HepG2 (cell line): ENCODE data around the gene SLC4A9. TPM values are rescaled to one million over a fixed set of nuclear protein-coding genes. Genes with fewer than 3 reads are reported as not detected.

Source experiments
- ARHGAP35 ChIP-seq: sonication (generic); formaldehyde crosslinking; IDR thresholded peaks from 2 replicates; pipeline ENCODE4 v1.9.0; 2022; ENCODE audit warnings: mild to moderate bottlenecking, inconsistent platforms, moderate library complexity, missing genetic modification reagents, borderline replicate concordance
- CREBL2 ChIP-seq: sonication (generic); formaldehyde crosslinking; IDR thresholded peaks from 2 replicates; pipeline ENCODE4 v1.8.1; 2023; ENCODE audit warnings: missing genetic modification reagents, mild to moderate bottlenecking, borderline replicate concordance
- DDIT3 ChIP-seq: sonication (generic); formaldehyde crosslinking; IDR thresholded peaks from 2 replicates; pipeline ENCODE4 v1.4.0; 2020; ENCODE audit warnings: mild to moderate bottlenecking, missing genetic modification reagents
- HINFP ChIP-seq: sonication (generic); formaldehyde crosslinking; IDR thresholded peaks from 2 replicates; pipeline ENCODE4 v1.4.0; 2020; ENCODE audit warnings: low read depth, mild to moderate bottlenecking, missing genetic modification reagents
- HNRNPK ChIP-seq: fragments of 200-400 bp; formaldehyde crosslinking; IDR thresholded peaks from 2 replicates; pipeline ENCODE4 v1.6.1; 2018; ENCODE audit warnings: low read length, low read depth, moderate library complexity, mild to moderate bottlenecking; ENCODE audit not compliant: poor library complexity, severe bottlenecking
- KDM5A ChIP-seq: fragments of 200-600 bp; sonication (generic); IDR thresholded peaks from 2 replicates; pipeline ENCODE4 v1.7.0; 2018; ENCODE audit warnings: antibody characterized with exemption, mild to moderate bottlenecking, low read length, borderline replicate concordance
- PAX8 ChIP-seq: sonication (generic); formaldehyde crosslinking; IDR thresholded peaks from 2 replicates; pipeline ENCODE4 v1.8.0; 2022; ENCODE audit warnings: mild to moderate bottlenecking, missing genetic modification reagents, borderline replicate concordance
- PBX2 ChIP-seq: IDR thresholded peaks from 2 replicates; pipeline ENCODE4 v1.6.1; 2016; ENCODE audit warnings: control low read depth
- PHB2 ChIP-seq: fragments of 450-650 bp; IDR thresholded peaks from 2 replicates; pipeline ENCODE4 v1.6.1; 2018; ENCODE audit not compliant: partially characterized antibody
- SNAPC5 ChIP-seq: sonication (generic); formaldehyde crosslinking; IDR thresholded peaks from 2 replicates; pipeline ENCODE4 v1.8.1; 2023; ENCODE audit warnings: mild to moderate bottlenecking, missing genetic modification reagents, borderline replicate concordance
- SYNCRIP ChIP-seq: fragments of 200-400 bp; formaldehyde crosslinking; IDR thresholded peaks from 2 replicates; pipeline ENCODE4 v1.6.1; 2018; ENCODE audit warnings: mild to moderate bottlenecking, low read depth, low read length; ENCODE audit not compliant: insufficient read depth
- ZMYM3 ChIP-seq: sonication (generic); formaldehyde crosslinking; IDR thresholded peaks from 2 replicates; pipeline ENCODE4 v1.5.1; 2020; ENCODE audit warnings: mild to moderate bottlenecking, missing genetic modification reagents
- ZNF10 ChIP-seq: sonication (generic); formaldehyde crosslinking; IDR thresholded peaks from 2 replicates; pipeline ENCODE4 v1.4.0; 2020; ENCODE audit warnings: mild to moderate bottlenecking, low read depth, missing genetic modification reagents, borderline replicate concordance
- ZNF20 ChIP-seq: sonication (generic); formaldehyde crosslinking; IDR thresholded peaks from 2 replicates; pipeline ENCODE4 v1.4.0; 2020; ENCODE audit warnings: mild to moderate bottlenecking, moderate library complexity, missing genetic modification reagents
- ZNF264 ChIP-seq: sonication (generic); formaldehyde crosslinking; IDR thresholded peaks from 2 replicates; pipeline ENCODE4 v1.4.0; 2020; ENCODE audit warnings: missing genetic modification reagents
- ZNF3 ChIP-seq: IDR thresholded peaks from 2 replicates; pipeline ENCODE4 v1.7.0; 2017; ENCODE audit warnings: inconsistent platforms
- ZNF503 ChIP-seq: sonication (generic); formaldehyde crosslinking; IDR thresholded peaks from 2 replicates; pipeline ENCODE4 v1.4.0; 2020; ENCODE audit warnings: missing genetic modification reagents
- ZNF607 ChIP-seq: sonication (generic); formaldehyde crosslinking; IDR thresholded peaks from 2 replicates; pipeline ENCODE4 v1.5.1; 2020; ENCODE audit warnings: missing genetic modification reagents, mild to moderate bottlenecking, borderline replicate concordance
- ZNF710 ChIP-seq: sonication (generic); formaldehyde crosslinking; IDR thresholded peaks from 2 replicates; pipeline ENCODE4 v1.5.0; 2020; ENCODE audit warnings: mild to moderate bottlenecking, missing genetic modification reagents, borderline replicate concordance
- ZNF816 ChIP-seq: sonication (generic); formaldehyde crosslinking; IDR thresholded peaks from 2 replicates; pipeline ENCODE4 v1.8.0; 2022; ENCODE audit warnings: missing genetic modification reagents, mild to moderate bottlenecking, borderline replicate concordance
- polyA plus RNA-seq, 8 experiments: library from polyadenylated mRNA; depleted of rRNA in 3 of 8; stranded (reverse) in 7 of 8; unstranded in 1 of 8; fragments of >200 nt; fragmentation: Illumina TruSeq in 4 of 8; extraction: Trizol in 4 of 8; gene quantifications; 2 replicates each; pipeline versions ENCODE4 v1.2.1 to v1.2.3, GENCODE V29; 2011 to 2016; ENCODE audit warnings: low read depth in 4 of 8, missing spikeins in 1 of 8, mixed read lengths in 1 of 8; ENCODE audit not compliant: insufficient read depth in 1 of 8
- total RNA-seq, 5 experiments: library from RNA; depleted of rRNA; stranded (reverse); fragments of >200 nt; fragmentation: Illumina TruSeq; extraction: Trizol; gene quantifications; 2 replicates each; pipeline ENCODE4 v1.2.3, GENCODE V29; 2016; ENCODE audit warnings: low read depth in 1 of 5

The SLC4A9 gene
- total and polyA plus RNA-seq, 2 of the 13 experiments (the other 11 are each of a cell fraction or from before 2014, with no cell fraction given), result not detected

GRCh38 chr5:140401362-140402257 lies 41.6 kb downstream of the SLC4A9 start, which contains the start of gene ANKHD1 (continued):
- TF ChIP-seq PBX2 (CRISPR knock-in tag) (peak; percentile 95), ZNF607 (no peak; the same call in 1 of the 2 replicates), ZNF710 (CRISPR knock-in tag) (no peak), HINFP (CRISPR knock-in tag) (peak; percentile 71), ZMYM3 (CRISPR knock-in tag) (no peak), SNAPC5 (no peak), ZNF3 (CRISPR knock-in tag) (no peak), ZNF20 (CRISPR knock-in tag) (no peak), ARHGAP35 (peak; percentile 11; the same call in 1 of the 2 replicates), ZNF10 (CRISPR knock-in tag) (no peak), KDM5A (no peak; the same call in 1 of the 2 replicates), SYNCRIP (no peak), CREBL2 (CRISPR knock-in tag) (no peak), HNRNPK (peak; percentile 61), DDIT3 (CRISPR knock-in tag) (no peak), ZNF816 (peak; percentile 69; the same call in 1 of the 2 replicates), PHB2 (no peak), PAX8 (CRISPR knock-in tag) (no peak; the same call in 1 of the 2 replicates), ZNF503 (CRISPR knock-in tag) (peak; percentile 26; the same call in 1 of the 2 replicates), ZNF264 (0 out of 2 replicates have a peak, but pooled peaks have one; percentile 21)
